Fibroblast of the aortic adventitia (primary cell): ENCODE results near the gene IGF2. TPM values are rescaled to one million over a fixed set of nuclear protein-coding genes. Genes with fewer than 3 reads are reported as not detected.

Experiments used
- DNase-seq: peaks from one replicate; pipeline ENCODE4 v3.0.0-alpha.2; 2010; ENCODE audit warnings: low read depth
- H3K4me3 ChIP-seq: 2 replicates; pipeline ENCODE4 v1.5.1; 2011; ENCODE audit warnings: low read depth, mild to moderate bottlenecking, control low read depth, low read length, moderate library complexity
- small RNA-seq: library from RNA; depleted of rRNA; stranded (forward); fragments of <200 nt; gene quantifications from one replicate; pipeline ENCODE3, GENCODE V24; 2012
- total RNA-seq: library from RNA; depleted of rRNA; stranded (reverse); fragments of >200 nt; gene quantifications from 2 replicates; pipeline ENCODE4 v1.2.3, GENCODE V29; 2012; ENCODE audit warnings: low replicate concordance
- TF ChIP-seq, protein P1 (sequence below): IDR thresholded peaks from 2 replicates; pipeline ENCODE4 v1.5.1; 2011; ENCODE audit warnings: mild to moderate bottlenecking, low read length, control low read depth, inconsistent platforms; ENCODE audit not compliant: insufficient read depth

The IGF2 gene
- total RNA-seq, 1 donor: 3.3 TPM

DNA sequence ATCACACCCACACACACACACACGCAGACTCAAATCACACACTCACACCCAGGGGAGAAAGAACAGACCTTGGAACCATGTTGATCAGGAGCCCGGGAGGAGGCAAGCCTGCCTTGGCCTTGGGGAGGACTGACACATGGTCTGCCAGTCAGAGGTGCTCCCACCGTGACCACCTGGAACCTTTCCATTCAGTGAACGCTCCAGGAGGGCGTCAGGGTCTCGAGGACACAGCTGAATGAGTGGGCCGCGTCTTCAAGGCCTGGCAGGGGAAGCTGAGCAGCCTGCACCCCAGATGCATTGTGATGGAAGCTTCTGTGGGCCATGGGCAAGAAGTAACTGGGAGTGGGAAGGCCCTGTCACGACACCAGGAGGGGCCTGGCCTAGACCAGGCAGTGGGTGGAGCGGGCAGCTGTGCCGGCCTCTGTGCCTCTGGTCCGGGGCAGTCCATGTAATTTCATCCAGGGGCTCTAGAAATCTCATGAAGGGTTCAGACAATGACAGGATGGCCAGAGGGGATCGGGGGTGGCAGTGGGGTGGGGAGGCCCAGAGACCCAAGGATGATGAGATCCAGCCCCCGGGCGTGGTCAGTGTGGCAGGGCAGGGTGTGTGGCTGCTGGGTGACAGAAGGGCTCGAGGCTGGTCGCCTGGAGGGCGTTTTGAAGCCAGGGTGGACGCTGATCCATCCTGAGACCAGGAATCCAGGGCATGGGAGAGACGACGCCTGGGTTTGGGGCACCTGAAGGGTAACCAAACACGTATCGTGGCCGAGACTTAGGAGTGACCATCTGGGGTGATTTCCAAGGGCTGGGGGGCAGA, 53.7 kb downstream of the IGF2 start:
- DNase-seq: no peak
- TF ChIP-seq, protein P1, sequence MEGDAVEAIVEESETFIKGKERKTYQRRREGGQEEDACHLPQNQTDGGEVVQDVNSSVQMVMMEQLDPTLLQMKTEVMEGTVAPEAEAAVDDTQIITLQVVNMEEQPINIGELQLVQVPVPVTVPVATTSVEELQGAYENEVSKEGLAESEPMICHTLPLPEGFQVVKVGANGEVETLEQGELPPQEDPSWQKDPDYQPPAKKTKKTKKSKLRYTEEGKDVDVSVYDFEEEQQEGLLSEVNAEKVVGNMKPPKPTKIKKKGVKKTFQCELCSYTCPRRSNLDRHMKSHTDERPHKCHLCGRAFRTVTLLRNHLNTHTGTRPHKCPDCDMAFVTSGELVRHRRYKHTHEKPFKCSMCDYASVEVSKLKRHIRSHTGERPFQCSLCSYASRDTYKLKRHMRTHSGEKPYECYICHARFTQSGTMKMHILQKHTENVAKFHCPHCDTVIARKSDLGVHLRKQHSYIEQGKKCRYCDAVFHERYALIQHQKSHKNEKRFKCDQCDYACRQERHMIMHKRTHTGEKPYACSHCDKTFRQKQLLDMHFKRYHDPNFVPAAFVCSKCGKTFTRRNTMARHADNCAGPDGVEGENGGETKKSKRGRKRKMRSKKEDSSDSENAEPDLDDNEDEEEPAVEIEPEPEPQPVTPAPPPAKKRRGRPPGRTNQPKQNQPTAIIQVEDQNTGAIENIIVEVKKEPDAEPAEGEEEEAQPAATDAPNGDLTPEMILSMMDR: no peak

DNA sequence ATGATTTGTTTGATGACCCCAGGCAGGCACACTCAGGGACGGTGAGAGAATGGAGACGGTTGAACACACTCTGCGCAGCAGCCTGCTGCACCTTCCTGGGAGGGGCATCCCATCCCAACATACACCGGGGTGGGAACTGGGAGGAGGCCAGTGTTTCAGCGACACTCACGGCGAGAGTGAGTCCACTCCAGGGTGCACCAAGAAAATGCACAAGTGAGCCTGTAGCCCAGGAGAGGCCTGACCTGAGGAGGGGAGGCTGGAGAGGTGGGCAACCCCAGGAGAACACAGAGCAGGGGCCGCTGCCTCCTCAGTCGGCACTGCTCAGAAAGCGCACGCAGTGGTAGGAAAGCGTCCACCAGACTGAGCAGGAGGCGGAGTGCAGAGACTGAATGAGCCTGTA, 54.5 kb downstream of the IGF2 start:
- TF ChIP-seq, protein P1: no peak
- H3K4me3 ChIP-seq: no peak overlapping the region
- no peak for DNase-seq

More for the DNA sequence above, 53.7 kb downstream of the IGF2 start:
- no peak overlapping the region for H3K4me3 ChIP-seq

Small RNA genes lying within 50 kb of the gene (small RNA-seq; reads per million reads assigned to genes)
- gene MIR4686 (not detected), gene MIR483 (not detected)

Other genes starting within 250 kb of the IGF2 start
- not detected in 2 replicates for gene PRR33, start 247.5 kb downstream of the IGF2 start, total RNA-seq
- gene TNNT3, start 219.7 kb downstream of the IGF2 start, total RNA-seq: 0.81 and 6.5 TPM in 2 replicates
- gene MRPL23, start 192.1 kb downstream of the IGF2 start, total RNA-seq: 55.2 and 84.3 TPM in 2 replicates
- 80.9 and 1,460 TPM in 2 replicates for gene H19, start 141.5 kb downstream of the IGF2 start, total RNA-seq
- not detected in 2 replicates for gene INS, start 21.8 kb upstream of the IGF2 start, total RNA-seq
- gene TH, start 32.4 kb upstream of the IGF2 start, total RNA-seq: not detected in 2 replicates
- not detected in 2 replicates for gene ASCL2, start 131.2 kb upstream of the IGF2 start, total RNA-seq
- gene C11orf21, start 162.5 kb upstream of the IGF2 start, total RNA-seq: not detected in 2 replicates
- gene TSPAN32, start 162.6 kb upstream of the IGF2 start, total RNA-seq: under 0.01 and 0.33 TPM in 2 replicates
- gene CD81, start 237.9 kb upstream of the IGF2 start, total RNA-seq: 282 and 327 TPM in 2 replicates